Activated naive CD8-positive, alpha-beta T cell treated with anti-CD3 and anti-CD28 coated beads, Interleukin-2, amount 50 U/mL, for 24 hours (primary cell): ENCODE measurements around the gene HAS3.

Experiments used
- ATAC-seq: fragments of 150-1000 bp; cut with Tn5 transposase; one replicate; pipeline ENCODE4 v1.10.0; 2021
- DNase-seq: peaks from one replicate; pipeline ENCODE4 v3.0.0; 2021
- H3K27ac Mint-ChIP-seq: one replicate; pipeline ENCODE4 v1.8.0; 2021; ENCODE audit warnings: mild to moderate bottlenecking, mixed read lengths
- H3K27me3 Mint-ChIP-seq: one replicate; pipeline ENCODE4 v1.8.0; 2021; ENCODE audit warnings: mixed read lengths
- H3K36me3 Mint-ChIP-seq: one replicate; pipeline ENCODE4 v1.8.0; 2021; ENCODE audit warnings: low read depth, mixed read lengths
- H3K4me1 Mint-ChIP-seq: one replicate; pipeline ENCODE4 v1.8.0; 2021; ENCODE audit warnings: mixed read lengths
- H3K4me3 Mint-ChIP-seq: one replicate; pipeline ENCODE4 v1.8.0; 2021; ENCODE audit warnings: mild to moderate bottlenecking, moderate library complexity, mixed read lengths
- H3K9me3 Mint-ChIP-seq: one replicate; pipeline ENCODE4 v1.8.0; 2021; ENCODE audit warnings: mixed read lengths

Gene HAS3

DNA sequence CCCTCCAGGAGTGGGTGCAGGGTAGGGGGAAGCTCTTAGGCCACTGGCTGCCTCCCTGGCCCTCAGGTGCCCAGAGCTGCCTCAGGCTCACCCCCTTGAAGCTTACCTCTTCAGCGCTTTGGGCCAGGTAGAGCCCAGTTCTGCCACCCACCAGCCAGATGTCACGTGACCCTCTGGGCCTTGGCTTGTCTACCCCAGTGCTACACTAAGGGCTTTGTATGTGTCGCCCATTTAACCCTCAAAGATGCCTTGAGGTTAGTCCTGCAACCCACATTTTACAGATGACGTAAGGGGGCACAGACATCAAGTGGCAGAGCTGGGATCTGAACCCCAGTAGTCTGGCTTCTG is 3.4 kb downstream of the HAS3 start:
- ATAC-seq (no peak), DNase-seq (no peak)
- Mint-ChIP-seq H3K9me3 (no peaks in the 10 kb centered on the region), H3K27me3 (peaks cover 28% of the 10 kb centered on the region), H3K4me3 (no peak overlapping the region), H3K4me1 (peaks cover 14% of the 10 kb centered on the region), H3K36me3 (peaks cover 16% of the 10 kb centered on the region), H3K27ac (no peak overlapping the region)

DNA sequence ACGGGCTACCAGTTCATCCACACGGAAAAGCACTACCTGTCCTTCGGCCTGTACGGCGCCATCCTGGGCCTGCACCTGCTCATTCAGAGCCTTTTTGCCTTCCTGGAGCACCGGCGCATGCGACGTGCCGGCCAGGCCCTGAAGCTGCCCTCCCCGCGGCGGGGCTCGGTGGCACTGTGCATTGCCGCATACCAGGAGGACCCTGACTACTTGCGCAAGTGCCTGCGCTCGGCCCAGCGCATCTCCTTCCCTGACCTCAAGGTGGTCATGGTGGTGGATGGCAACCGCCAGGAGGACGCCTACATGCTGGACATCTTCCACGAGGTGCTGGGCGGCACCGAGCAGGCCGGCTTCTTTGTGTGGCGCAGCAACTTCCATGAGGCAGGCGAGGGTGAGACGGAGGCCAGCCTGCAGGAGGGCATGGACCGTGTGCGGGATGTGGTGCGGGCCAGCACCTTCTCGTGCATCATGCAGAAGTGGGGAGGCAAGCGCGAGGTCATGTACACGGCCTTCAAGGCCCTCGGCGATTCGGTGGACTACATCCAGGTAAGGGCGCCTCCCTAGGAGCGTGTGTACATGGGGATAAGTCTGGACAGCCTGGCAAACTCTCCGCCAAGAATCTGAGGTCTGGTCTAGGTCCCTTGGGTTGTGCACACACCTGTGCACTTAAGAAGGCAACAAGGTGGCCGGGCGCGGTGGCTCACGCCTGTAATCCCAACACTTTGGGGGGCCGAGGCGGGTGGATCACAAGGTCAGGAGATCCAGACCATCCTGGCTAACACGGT is 4.2 kb downstream of the HAS3 start:
- Mint-ChIP-seq H3K4me3 (no peak overlapping the region), H3K27ac (no peak overlapping the region), H3K4me1 (peaks cover 14% of the 10 kb centered on the region), H3K27me3 (peaks cover 26% of the 10 kb centered on the region), H3K36me3 (peaks cover 16% of the 10 kb centered on the region), H3K9me3 (no peaks in the 10 kb centered on the region)
- ATAC-seq (no peak), DNase-seq (no peak)

DNA sequence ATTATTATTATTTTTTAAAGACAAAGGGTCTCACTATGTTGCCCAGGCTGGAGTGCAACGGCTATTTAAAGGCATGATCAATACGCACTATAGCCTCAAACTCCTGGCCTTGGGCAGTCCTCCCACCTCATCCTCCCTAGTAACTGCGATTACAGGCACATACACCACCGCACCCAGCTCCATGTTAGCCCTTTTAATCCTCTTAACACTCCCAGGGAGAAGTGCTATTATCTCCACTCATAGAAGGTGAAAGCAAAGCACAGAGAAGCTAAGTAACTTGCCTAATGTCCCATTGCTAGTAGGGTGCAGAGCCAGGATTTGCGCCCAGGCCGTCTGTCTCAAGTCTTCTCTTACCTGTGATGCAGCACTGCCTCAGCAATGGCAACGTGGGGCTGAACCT is 5.0 kb downstream of the HAS3 start:
- H3K27me3 Mint-ChIP-seq = peaks cover 21% of the 10 kb centered on the region
- DNase-seq (no peak), ATAC-seq (no peak)
- no peak overlapping the region for H3K27ac Mint-ChIP-seq
- H3K4me3 Mint-ChIP-seq = no peak overlapping the region
- H3K36me3 Mint-ChIP-seq = peaks cover 16% of the 10 kb centered on the region
- H3K4me1 Mint-ChIP-seq = peaks cover 11% of the 10 kb centered on the region
- H3K9me3 Mint-ChIP-seq = no peaks in the 10 kb centered on the region

DNA sequence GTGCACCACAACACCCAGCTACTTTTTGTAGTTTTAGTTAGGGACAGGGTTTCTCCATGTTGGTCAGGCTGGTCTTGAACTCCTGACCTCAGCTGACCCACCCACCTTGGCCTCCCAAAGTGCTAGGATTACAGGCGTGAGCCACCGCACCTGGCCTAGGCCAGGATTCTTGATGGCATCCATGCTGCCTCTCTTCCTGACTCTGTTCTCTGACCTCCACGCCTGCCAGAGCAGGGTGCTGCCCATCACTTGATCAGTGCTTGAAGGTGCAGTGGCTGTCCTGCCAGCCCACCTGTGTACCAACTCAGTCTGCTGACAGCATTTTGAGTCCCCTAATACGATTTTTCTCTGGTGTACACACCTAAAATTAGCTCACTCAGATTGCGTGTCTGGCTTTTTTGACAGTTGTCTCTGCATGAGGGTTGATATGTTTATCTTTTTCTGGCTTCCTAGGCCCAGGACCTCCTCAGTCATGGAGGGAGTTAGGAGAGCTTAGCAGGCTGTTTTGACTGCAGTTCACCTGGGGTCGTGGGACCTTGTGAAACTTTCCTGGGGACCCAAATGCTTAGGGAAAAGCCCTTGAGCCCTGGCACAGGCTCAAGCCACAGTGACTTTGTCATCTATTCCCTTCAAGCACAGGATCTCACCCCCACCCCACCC is 5.9 kb downstream of the HAS3 start:
- DNase-seq (no peak), ATAC-seq (no peak)
- Mint-ChIP-seq H3K36me3 (peaks cover 16% of the 10 kb centered on the region), H3K4me3 (no peak overlapping the region), H3K4me1 (peaks cover 7% of the 10 kb centered on the region), H3K9me3 (no peaks in the 10 kb centered on the region), H3K27ac (no peak overlapping the region), H3K27me3 (peaks cover 17% of the 10 kb centered on the region)

DNA sequence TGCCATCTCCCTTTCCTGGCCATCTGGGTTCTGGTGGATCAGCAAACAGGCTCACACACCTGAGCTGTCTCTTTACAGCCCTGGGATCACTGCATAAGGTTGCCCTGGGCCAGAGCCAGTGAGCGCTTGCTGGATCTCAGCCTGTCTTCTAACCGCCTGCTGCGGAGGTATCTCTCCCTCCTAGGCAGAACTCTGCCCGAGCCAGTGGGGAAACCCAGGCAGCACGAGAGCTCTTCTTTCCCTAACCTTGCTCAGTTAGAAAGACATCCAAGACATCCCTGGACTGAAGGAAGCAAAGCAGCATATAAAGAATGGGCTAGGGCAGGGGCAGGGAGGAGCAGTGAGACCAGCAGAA is 6.4 kb downstream of the HAS3 start:
- ATAC-seq (no peak), DNase-seq (no peak)
- peaks cover 15% of the 10 kb centered on the region for H3K27me3 Mint-ChIP-seq
- H3K4me1 Mint-ChIP-seq = peaks cover 5% of the 10 kb centered on the region
- H3K9me3 Mint-ChIP-seq = no peaks in the 10 kb centered on the region
- H3K4me3 Mint-ChIP-seq = no peak overlapping the region
- H3K27ac Mint-ChIP-seq = no peak overlapping the region
- peaks cover 16% of the 10 kb centered on the region for H3K36me3 Mint-ChIP-seq

DNA sequence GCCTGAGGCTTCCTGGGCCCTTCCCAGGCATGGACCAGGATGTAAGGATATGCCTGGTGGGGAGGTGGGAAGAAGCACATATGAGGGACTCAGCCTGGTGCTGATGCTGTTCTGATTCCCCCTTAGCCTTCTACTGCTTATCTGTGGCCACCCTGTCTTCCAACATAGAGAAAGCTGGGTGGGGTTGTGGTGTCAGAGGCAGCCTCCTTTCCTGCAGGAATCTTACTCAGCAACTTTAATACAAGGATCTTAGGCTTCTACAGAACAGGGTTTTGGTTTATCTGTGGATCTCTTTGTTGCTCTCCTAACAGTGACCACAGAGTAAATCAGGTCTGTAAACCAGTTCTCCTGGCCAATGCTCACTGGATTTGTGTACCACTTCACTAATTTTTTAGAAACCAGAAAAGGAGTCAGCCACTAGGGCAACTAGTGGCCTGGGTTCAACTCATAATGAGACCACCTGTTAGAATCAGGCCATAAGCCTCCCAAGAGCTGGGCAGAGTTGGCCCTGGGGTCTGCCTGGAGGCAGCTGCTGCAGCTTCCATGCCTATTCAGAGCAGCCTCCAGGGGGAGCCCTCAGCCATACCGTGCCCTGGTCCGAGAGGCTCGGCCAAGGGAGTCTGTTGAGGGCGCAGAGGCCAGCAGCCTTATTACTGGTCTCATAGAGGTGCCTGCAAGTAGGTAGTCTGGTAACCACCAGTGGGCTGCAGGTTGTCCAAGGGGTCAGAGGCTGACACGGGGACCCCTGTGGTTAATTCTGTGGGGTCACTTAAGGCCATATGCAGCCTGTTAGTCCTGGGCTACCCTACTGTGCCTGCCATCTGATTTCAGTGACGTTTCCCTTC is 7.1 kb downstream of the HAS3 start:
- peaks cover 10% of the 10 kb centered on the region for H3K27me3 Mint-ChIP-seq
- DNase-seq (peak; percentile 77), ATAC-seq (peak; percentile 67)
- no peak overlapping the region for H3K27ac Mint-ChIP-seq
- no peaks in the 10 kb centered on the region for H3K9me3 Mint-ChIP-seq
- H3K4me3 Mint-ChIP-seq = no peak overlapping the region
- H3K4me1 Mint-ChIP-seq = no peaks in the 10 kb centered on the region
- peaks cover 16% of the 10 kb centered on the region for H3K36me3 Mint-ChIP-seq

DNA sequence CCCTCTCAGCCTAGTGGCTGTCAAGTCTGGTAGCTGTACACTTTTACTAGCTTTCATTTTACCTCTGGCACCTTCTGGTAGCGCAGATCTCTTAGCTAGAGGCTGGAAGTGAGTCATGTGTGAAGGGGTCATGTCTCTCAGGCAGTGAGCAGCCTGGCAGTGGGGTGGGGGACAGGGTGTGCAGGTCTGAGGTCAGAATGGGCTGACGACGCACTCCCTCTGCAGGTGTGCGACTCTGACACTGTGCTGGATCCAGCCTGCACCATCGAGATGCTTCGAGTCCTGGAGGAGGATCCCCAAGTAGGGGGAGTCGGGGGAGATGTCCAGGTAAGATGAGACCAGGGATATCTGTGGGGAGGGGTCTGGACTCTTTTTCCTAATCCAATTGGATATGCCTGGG is 7.8 kb downstream of the HAS3 start:
- Mint-ChIP-seq H3K36me3 (peaks cover 21% of the 10 kb centered on the region), H3K9me3 (no peaks in the 10 kb centered on the region), H3K27ac (no peak overlapping the region), H3K27me3 (peaks cover 4% of the 10 kb centered on the region), H3K4me3 (no peak overlapping the region), H3K4me1 (peaks cover 2% of the 10 kb centered on the region)
- DNase-seq = no peak
- no peak for ATAC-seq

DNA sequence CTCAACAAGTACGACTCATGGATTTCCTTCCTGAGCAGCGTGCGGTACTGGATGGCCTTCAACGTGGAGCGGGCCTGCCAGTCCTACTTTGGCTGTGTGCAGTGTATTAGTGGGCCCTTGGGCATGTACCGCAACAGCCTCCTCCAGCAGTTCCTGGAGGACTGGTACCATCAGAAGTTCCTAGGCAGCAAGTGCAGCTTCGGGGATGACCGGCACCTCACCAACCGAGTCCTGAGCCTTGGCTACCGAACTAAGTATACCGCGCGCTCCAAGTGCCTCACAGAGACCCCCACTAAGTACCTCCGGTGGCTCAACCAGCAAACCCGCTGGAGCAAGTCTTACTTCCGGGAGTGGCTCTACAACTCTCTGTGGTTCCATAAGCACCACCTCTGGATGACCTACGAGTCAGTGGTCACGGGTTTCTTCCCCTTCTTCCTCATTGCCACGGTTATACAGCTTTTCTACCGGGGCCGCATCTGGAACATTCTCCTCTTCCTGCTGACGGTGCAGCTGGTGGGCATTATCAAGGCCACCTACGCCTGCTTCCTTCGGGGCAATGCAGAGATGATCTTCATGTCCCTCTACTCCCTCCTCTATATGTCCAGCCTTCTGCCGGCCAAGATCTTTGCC is 9.0 kb downstream of the HAS3 start:
- H3K9me3 Mint-ChIP-seq = no peaks in the 10 kb centered on the region
- ATAC-seq (no peak), DNase-seq (no peak)
- H3K27ac Mint-ChIP-seq = no peak overlapping the region
- peaks cover 18% of the 10 kb centered on the region for H3K36me3 Mint-ChIP-seq
- H3K4me3 Mint-ChIP-seq = no peak overlapping the region
- no peaks in the 10 kb centered on the region for H3K27me3 Mint-ChIP-seq
- H3K4me1 Mint-ChIP-seq = peaks cover 2% of the 10 kb centered on the region

DNA sequence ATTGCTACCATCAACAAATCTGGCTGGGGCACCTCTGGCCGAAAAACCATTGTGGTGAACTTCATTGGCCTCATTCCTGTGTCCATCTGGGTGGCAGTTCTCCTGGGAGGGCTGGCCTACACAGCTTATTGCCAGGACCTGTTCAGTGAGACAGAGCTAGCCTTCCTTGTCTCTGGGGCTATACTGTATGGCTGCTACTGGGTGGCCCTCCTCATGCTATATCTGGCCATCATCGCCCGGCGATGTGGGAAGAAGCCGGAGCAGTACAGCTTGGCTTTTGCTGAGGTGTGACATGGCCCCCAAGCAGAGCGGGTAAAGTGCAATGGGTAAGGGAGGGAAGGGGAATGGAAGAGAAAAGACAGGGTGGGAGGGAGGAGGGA is 9.5 kb downstream of the HAS3 start:
- Mint-ChIP-seq H3K4me1 (peaks cover 2% of the 10 kb centered on the region), H3K9me3 (no peaks in the 10 kb centered on the region), H3K27me3 (no peaks in the 10 kb centered on the region), H3K4me3 (no peak overlapping the region), H3K36me3 (peaks cover 15% of the 10 kb centered on the region), H3K27ac (no peak overlapping the region)
- DNase-seq = no peak
- no peak for ATAC-seq

DNA sequence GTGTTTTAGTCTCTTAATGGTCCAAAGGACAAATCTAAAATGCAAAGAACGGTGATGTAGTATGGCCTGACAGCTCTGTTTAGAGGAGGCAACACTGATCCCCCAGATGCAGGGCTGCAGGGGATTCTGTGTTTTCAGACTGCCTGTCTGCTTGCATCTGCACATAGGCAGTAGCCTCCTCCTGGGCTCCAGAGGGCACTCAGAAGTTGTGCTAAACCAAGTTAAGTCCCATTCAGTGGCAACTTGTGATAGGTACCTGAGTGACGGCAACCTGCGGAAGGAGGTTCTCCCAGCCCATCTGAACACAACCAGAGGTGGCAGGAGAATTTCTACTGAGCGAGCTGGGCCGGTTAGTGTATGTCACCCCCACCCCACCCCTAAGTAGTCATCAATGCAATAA is 9.9 kb downstream of the HAS3 start:
- Mint-ChIP-seq H3K27me3 (no peaks in the 10 kb centered on the region), H3K4me1 (peaks cover 2% of the 10 kb centered on the region), H3K4me3 (no peak overlapping the region), H3K36me3 (peaks cover 17% of the 10 kb centered on the region), H3K9me3 (no peaks in the 10 kb centered on the region), H3K27ac (no peak overlapping the region)
- no peak for DNase-seq
- ATAC-seq = no peak

DNA sequence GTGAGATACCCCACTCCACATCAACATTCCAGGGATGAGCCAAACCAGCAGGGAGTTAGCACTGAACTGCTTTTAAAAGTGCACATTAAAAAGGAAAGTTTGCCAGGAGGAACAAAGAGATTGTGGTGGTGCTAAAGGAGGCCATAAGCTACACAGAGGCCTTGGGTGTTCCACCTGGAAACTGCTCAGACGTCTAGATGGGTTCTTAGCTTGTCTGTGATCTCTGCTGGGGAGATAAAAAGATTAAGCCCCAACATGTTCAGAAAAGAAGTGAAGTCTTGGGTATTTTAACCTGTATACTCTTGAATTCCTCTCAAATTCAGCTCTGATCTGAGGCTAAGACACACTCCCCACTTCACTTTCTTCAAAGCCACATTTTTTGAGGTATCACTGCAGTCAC is 10.4 kb downstream of the HAS3 start:
- Mint-ChIP-seq H3K27ac (no peak overlapping the region), H3K36me3 (peaks cover 18% of the 10 kb centered on the region), H3K4me1 (peaks cover 2% of the 10 kb centered on the region), H3K9me3 (no peaks in the 10 kb centered on the region), H3K4me3 (no peak overlapping the region), H3K27me3 (no peaks in the 10 kb centered on the region)
- ATAC-seq (no peak), DNase-seq (no peak)

DNA sequence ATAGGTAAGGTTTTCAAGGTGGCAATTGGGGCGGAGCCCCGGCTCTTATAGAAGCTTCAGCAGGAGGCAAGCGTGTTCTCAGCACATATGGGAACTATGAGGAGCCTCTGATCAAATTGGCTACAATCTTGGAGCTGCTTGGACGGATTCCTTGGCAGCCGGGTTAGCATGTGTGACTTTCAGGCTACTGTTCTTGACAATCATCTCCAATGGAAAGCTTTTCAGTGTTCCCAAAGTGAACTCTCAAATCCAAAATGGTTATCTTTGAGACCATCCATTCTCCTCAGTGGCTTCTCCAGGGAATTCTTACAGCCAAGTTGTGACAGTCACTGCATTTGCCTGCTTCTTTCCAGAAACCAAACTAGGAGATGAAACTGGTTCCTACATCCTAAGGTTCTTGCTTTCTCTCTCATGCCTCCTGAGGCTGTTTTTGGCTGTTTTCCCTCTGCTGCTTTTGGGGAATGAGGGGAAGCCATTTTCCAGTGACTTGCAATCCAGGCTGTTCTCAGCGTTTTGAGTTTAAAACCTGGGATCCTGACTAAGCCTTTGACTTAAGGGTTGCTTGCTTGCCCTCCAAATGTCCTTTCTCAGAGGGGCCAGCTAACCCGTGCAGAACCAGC is 10.9 kb downstream of the HAS3 start:
- ATAC-seq = no peak
- peaks cover 21% of the 10 kb centered on the region for H3K36me3 Mint-ChIP-seq
- no peak overlapping the region for H3K4me3 Mint-ChIP-seq
- no peak for DNase-seq
- H3K4me1 Mint-ChIP-seq = peaks cover 2% of the 10 kb centered on the region
- H3K9me3 Mint-ChIP-seq = no peaks in the 10 kb centered on the region
- no peaks in the 10 kb centered on the region for H3K27me3 Mint-ChIP-seq
- H3K27ac Mint-ChIP-seq = no peak overlapping the region

DNA sequence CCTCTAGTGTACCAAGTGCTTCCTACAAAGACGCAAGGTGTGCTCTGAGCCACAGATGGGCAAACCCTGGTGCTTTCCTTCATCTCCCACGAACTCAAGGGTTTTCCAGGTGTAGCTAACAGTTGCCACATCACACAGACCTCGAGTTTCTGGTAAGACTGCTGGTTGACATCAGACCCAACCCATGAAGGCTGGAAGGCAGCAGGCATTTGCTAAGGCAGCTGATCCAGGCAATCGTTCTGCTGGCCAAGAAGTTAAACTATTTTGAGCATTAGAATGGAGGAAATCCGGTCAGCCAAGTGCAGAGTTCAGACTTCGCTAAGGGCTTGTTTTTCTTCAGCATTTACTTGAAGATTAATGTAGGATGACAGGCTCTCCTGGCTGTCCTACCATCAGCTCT is 11.5 kb downstream of the HAS3 start:
- ATAC-seq = no peak
- H3K27ac Mint-ChIP-seq = no peak overlapping the region
- DNase-seq = no peak
- H3K27me3 Mint-ChIP-seq = no peaks in the 10 kb centered on the region
- peaks cover 18% of the 10 kb centered on the region for H3K36me3 Mint-ChIP-seq
- no peaks in the 10 kb centered on the region for H3K9me3 Mint-ChIP-seq
- H3K4me3 Mint-ChIP-seq = no peak overlapping the region
- H3K4me1 Mint-ChIP-seq = peaks cover 2% of the 10 kb centered on the region

DNA sequence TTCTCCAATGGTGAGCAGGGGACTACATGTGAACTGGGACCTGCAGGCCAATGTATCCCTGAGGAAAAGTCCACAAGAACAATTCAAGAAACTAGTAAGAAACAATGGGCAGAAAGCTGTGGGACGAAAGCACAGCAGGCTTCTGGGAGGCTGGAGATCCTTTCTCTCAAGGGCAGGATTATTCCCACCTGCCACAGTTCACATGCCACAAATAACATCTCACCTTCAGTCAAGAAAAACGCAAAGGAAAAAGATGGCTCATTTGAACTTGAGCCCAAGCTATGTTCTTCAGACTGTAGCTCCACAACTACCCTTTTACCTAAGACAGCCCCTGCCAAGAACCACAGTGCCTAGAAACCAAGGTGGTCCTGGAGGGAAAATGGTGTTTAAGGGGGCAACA is 13.0 kb downstream of the HAS3 start:
- ATAC-seq (no peak), DNase-seq (no peak)
- Mint-ChIP-seq H3K4me1 (peaks cover 2% of the 10 kb centered on the region), H3K27me3 (no peaks in the 10 kb centered on the region), H3K4me3 (no peak overlapping the region), H3K27ac (no peak overlapping the region), H3K9me3 (no peaks in the 10 kb centered on the region), H3K36me3 (peaks cover 19% of the 10 kb centered on the region)
